HG02884 (cell line): ENCODE measurements around the gene PEX11B.

Source experiments
- ATAC-seq: cut with Tn5 transposase; IDR thresholded peaks from one replicate; pipeline ENCODE4 v1.9.1; 2021; ENCODE audit warnings: mild to moderate bottlenecking, moderate library complexity; ENCODE audit not compliant: unreplicated experiment

PEX11B gene

GRCh38 chr1:145908653-145909052 lies 9.9 kb downstream of the PEX11B start:
- ATAC-seq, result no peak

GRCh38 chr1:145906954-145907753 lies 11.4 kb downstream of the PEX11B start:
- no peak for ATAC-seq

- ATAC-seq, result no peak
These were observed 17.1 kb downstream of the PEX11B start for GRCh38 chr1:145901312-145902021.

- no peak for ATAC-seq
These were observed 19.8 kb downstream of the PEX11B start for GRCh38 chr1:145898756-145899155.

- no peak for ATAC-seq
These were observed 20.5 kb downstream of the PEX11B start for GRCh38 chr1:145897969-145898368.

GRCh38 chr1:145895471-145895870 lies 23.0 kb downstream of the PEX11B start:
- no peak for ATAC-seq

GRCh38 chr1:145893306-145894055 lies 25.0 kb downstream of the PEX11B start:
- no peak for ATAC-seq

GRCh38 chr1:145892486-145893087 lies 25.9 kb downstream of the PEX11B start:
- ATAC-seq, result no peak

GRCh38 chr1:145891587-145892485 lies 26.7 kb downstream of the PEX11B start:
- no peak for ATAC-seq

GRCh38 chr1:145891143-145891542 lies 27.4 kb downstream of the PEX11B start:
- ATAC-seq, result no peak

- no peak for ATAC-seq
These were observed 28.8 kb downstream of the PEX11B start for GRCh38 chr1:145889722-145890121.

- ATAC-seq, result no peak
These were observed 30.9 kb downstream of the PEX11B start for GRCh38 chr1:145887631-145888030.

GRCh38 chr1:145886816-145887215 lies 31.7 kb downstream of the PEX11B start:
- ATAC-seq, result no peak

GRCh38 chr1:145886390-145886789 lies 32.1 kb downstream of the PEX11B start:
- ATAC-seq, result no peak

GRCh38 chr1:145885738-145886287 lies 32.7 kb downstream of the PEX11B start, which contains the start of gene ANKRD35:
Gene ANKRD35, minus strand, starts transcription at chr1:145885866. Its CDS starts 108 bp downstream, at chr1:145885758.
- peak; percentile 98 for ATAC-seq

- no peak for ATAC-seq
These were observed 33.8 kb downstream of the PEX11B start for GRCh38 chr1:145884675-145885074.

- ATAC-seq, result no peak
These were observed 38.7 kb downstream of the PEX11B start for GRCh38 chr1:145879775-145880174.

GRCh38 chr1:145878724-145879123 lies 39.8 kb downstream of the PEX11B start:
- ATAC-seq, result no peak

- no peak for ATAC-seq
These were observed 40.5 kb downstream of the PEX11B start for GRCh38 chr1:145877923-145878486.
